Subcutaneous adipose tissue (tissue), 4 donors: ENCODE measurements around the gene RBCK1. TPM values are rescaled to one million over a fixed set of nuclear protein-coding genes. Genes with fewer than 3 reads are reported as not detected.

ENCODE experiments used
- CTCF ChIP-seq: fragments of 450-650 bp; IDR thresholded peaks from one replicate; pipeline ENCODE4 v1.5.1; 2016; ENCODE audit warnings: low read depth, mild to moderate bottlenecking, control low read depth, antibody characterized with exemption, moderate library complexity
- total RNA-seq, 4 donors: library from RNA; depleted of rRNA; stranded (reverse); fragments of >200 nt; gene quantifications; one replicate each; pipeline ENCODE4 v1.1.0, GENCODE V29; 2016

RBCK1 gene
- total RNA-seq, 4 donors from 2014 or later: 29.3 to 91.6 (median 55.1) TPM

DNA sequence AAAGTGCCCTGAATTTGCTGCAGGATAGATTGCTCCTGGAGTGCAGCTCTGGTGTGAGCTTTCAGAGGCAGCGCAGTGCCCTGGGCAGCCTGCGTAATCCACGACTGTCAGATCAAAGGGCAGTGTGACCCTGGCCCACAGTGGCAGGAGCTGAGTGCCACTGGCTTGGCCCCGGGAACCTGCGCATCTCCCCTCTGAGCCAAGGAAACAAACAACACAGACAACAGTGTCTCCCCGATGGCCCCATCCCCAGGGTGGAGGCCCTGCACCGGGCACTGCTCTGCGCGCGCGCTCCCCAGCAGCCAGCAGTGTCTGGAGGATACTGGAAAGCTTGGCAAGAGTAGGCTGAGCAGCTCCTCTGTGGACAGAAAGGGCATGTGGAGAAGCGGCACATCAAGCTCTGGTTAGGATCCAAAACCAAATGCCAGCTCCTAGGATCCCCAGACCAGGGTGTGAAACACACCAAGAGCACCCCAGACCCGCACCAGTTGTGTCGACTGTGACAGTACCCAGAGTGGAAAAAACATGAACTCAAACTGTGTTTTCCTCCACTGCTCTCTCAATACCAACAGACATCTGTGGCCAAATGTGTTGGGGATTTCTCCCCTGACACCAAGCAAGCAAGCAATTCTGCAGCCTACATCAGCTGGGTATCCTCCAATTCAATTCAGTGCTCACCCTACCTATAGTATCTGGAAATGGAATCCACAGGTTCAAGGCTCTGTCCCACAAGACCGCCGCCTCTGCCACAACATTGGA, 26.7 kb downstream of the RBCK1 start:
- TF ChIP-seq CTCF: no peak

DNA sequence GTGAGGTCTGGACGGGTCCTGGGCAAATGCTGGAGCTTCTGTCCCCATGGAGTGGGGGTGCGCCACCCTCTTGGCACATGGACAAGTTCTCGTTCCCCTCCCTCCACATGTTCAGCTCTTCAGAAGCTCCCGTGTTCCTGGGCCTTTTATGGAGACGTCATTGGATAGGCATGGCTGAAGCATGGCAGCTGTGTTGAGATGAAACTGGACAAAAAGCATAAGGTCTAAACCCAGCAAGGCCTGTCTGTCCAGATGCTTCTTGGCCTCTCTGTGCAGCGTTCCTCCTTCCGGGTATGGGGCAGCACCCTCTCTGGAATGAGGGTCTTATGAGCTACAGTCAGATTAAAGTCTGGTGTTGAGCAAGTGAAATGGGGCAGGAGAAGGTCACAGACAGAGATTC, 27.5 kb downstream of the RBCK1 start:
- no peak for TF ChIP-seq CTCF

DNA sequence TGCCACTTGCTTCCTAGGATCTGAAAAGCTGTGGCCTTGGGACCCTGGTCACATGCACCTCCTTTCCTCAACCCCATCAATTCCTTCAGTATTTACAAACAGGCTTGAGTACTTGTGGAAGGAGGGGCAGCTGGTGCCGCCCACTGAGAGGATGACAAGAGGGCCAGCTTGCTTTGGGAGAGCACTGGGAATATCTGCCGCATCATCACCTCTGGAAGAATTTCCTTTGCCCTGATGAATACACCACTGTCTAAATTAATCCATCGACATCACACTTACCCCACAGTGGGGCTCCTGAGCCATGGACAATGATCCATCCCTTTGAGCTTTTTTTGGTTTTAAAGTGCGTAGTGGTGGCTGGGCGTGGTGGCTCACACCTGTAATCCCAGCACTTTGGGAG, 28.4 kb downstream of the RBCK1 start:
- TF ChIP-seq CTCF: no peak

DNA sequence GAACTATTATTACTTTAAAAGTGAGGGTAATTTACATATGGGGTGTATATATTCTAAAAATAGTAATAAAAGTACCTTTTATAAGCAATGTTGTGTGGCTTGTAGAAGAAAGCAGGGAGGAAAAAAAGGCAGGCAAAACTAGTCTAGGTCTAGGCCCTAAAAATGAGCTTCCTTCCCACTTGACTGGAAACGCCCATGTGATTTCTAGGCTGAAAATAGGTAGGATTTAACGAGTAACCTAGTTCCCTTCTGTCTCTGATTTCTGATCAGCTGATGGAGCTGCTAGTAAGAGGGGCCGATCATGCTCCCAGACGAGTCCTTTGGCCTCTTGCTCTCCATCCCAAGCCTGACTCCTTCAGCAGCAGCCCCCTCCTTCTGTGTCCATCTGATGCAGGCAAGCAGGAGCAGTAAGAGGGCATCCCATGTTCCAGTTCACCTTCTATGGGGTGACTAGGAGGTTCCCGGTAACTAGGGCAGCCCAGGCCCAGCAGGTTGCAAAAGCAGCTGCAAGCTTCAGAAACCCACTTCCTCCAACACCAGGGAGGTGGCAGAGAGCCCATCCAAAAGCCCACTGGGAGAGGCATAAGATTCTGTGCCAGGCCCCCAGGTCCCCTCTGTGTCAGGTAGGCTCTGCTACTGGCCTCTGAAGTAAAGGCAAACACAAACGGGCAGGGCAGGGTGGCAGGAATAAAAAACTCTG, 29.8 kb downstream of the RBCK1 start:
- no peak for TF ChIP-seq CTCF

- TF ChIP-seq CTCF: no peak
These were observed 30.7 kb downstream of the RBCK1 start for GRCh38 chr20:438571-439469.

GRCh38 chr20:440148-440547, 32.0 kb downstream of the RBCK1 start:
- TF ChIP-seq CTCF: no peak

- no peak for TF ChIP-seq CTCF
These were observed 32.5 kb downstream of the RBCK1 start for GRCh38 chr20:440636-441035.
